ENCODE results near the gene OSBPL3.

The OSBPL3 gene

DNA sequence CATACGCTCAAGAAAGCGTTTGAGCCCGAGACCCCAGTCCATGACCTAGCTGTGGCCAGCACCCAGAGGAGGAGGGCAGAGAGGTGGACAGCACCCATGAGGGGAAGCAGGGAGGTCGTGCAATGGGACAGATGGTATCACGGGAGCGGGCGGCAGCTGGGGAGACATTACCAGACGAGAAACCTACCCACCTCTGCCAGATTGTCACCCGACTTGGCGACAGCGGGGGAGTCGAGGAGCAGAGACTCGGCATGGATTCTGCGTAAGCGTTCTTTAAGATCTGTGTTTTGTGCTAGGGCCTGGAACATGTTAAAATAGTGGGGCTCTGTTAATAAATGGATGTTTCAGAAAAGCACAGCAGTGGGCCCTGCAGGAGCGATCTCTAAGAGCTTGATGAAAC is 131.1 kb downstream of the OSBPL3 start:
- DNase-seq (ENCODE audit: low read depth): no peak
- no peak overlapping the region for H3K4me3 ChIP-seq (ENCODE audit: low read depth, low read length)
- no peak for TF ChIP-seq CTCF (IDR thresholded peaks at IDR 0.05; ENCODE audit: control insufficient read depth, extremely low read depth, insufficient read depth)

DNA sequence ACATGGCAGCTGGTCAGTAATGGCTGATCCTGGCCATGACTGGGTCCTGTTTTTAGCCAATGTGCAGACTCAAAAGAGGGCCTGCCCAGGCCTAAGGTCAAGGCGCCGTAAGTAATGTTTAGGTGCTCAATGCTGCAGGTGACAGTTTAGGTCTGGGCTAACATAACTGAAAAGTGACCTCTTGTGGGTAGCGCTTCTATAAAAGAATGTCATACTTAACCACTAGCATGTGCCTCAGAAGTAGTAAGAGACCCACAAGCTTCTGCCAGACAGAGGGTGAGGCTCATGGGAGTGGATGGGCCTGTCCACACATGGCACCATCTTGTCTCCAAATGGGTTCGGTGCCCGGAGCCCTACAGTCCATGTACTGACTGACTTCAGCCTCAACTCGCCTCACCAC is 132.2 kb downstream of the OSBPL3 start:
- no peak overlapping the region for H3K4me3 ChIP-seq (ENCODE audit: low read depth, low read length)
- TF ChIP-seq CTCF (IDR thresholded peaks at IDR 0.05; ENCODE audit: control insufficient read depth, extremely low read depth, insufficient read depth): no peak
- DNase-seq (ENCODE audit: low read depth): no peak

DNA sequence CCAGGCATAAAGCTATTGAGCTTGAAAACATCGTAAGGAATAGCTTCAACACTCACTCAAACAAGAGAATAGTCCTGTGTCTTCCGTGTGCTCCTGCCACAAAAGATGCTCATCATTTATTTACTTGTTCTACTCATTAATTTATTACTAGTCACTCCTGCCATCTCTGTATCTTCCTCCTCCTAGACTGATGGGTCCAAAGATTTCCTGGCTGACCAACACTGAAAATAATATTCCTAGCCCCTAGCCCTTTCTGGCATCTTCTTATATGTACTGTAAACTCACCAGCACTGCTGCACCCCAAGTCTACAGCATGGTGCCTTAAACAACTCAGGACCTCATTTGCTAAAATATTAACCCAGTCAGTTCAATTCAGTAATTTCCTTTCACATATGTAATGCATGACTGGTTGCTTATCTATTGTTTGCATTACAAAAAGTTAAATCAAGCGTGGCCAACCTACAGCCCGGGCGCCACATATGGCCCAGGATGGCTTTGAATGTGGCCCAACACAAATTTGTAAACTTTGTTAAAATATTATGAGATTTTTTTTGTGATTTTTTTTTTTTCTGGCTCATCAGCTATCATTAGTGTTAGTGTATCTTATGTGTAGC is 136.1 kb downstream of the OSBPL3 start:
- H3K4me3 ChIP-seq (ENCODE audit: low read depth, low read length): no peak overlapping the region
- TF ChIP-seq CTCF (IDR thresholded peaks at IDR 0.05; ENCODE audit: control insufficient read depth, extremely low read depth, insufficient read depth): no peak
- no peak for DNase-seq (ENCODE audit: low read depth)

DNA sequence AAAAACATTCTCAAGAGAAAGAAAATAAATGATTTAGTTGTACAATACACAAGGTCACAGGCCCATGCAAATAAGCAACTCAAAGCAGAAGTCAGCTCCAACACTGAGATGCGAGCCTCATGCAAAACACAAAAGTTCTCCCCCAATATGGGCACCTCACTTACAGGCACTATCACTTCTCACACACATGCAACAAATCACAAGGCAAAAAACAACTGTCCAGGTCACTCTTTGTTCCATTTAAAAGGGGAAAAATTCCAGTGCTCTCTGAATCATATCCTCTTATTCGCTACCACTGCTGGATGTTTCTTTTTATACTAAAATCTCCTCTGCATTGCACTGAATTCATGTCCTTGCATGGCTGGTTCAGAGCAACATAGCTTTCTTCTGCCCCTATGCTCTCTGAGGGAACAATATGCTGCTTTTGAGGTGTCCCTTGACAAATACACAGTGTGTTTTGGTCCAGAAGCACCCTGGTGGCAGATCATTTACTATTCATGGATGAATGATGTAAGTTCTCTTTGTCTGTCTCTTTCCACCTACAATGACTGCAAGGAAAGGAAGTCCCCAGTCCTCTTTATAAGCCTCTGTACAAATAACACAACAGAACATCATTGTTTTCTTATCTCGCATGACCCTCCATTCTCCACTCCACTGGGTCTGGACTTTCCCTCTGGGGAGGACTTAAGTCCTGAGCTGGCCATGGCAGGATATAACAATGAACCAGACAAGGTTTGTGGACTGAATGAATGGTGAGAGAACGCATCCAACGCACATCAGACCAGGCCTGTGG is 137.3 kb downstream of the OSBPL3 start:
- no peak for TF ChIP-seq CTCF (IDR thresholded peaks at IDR 0.05; ENCODE audit: control insufficient read depth, extremely low read depth, insufficient read depth)

DNA sequence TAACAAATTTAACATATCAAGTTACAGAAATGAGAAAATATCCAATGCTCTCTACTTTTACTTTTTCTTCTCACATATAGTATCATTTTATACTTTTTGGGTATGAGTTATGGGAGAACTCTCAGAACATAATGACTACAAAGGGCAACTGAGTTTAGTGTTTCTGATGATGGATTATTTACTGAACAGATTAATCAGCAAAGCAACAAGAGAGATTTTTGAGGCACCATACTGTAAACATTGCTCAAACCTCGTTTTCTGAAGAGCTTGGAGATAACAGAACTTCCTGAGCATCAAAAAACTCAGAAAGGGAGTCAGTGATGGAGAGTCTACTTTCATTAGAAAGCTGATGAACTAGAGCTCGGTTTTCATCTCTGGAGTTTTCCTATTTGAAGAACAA is 137.9 kb downstream of the OSBPL3 start:
- no peak overlapping the region for H3K4me3 ChIP-seq (ENCODE audit: low read depth, low read length)
- no peak for TF ChIP-seq CTCF (IDR thresholded peaks at IDR 0.05; ENCODE audit: control insufficient read depth, extremely low read depth, insufficient read depth)
- DNase-seq (ENCODE audit: low read depth): no peak

More for the DNA sequence above, 137.3 kb downstream of the OSBPL3 start:
- no peak overlapping the region for H3K4me3 ChIP-seq (ENCODE audit: low read depth, low read length)
- DNase-seq (ENCODE audit: low read depth): no peak

GRCh38 chr7:24840563-24840962 is 139.4 kb downstream of the OSBPL3 start:
- TF ChIP-seq CTCF (IDR thresholded peaks at IDR 0.05; ENCODE audit: control insufficient read depth, extremely low read depth, insufficient read depth): no peak
- no peak for DNase-seq (ENCODE audit: low read depth)

More at GRCh38 chr7:24840563-24840962, 139.4 kb downstream of the OSBPL3 start:
- no peak overlapping the region for H3K4me3 ChIP-seq (ENCODE audit: low read depth, low read length)
